HG02938 (cell line): ENCODE measurements around the gene PLAC9.

Experiments used
- ATAC-seq: cut with Tn5 transposase; IDR thresholded peaks from one replicate; pipeline ENCODE4 v1.9.1; 2021; ENCODE audit warnings: mild to moderate bottlenecking, moderate library complexity; ENCODE audit not compliant: unreplicated experiment

PLAC9 gene

DNA sequence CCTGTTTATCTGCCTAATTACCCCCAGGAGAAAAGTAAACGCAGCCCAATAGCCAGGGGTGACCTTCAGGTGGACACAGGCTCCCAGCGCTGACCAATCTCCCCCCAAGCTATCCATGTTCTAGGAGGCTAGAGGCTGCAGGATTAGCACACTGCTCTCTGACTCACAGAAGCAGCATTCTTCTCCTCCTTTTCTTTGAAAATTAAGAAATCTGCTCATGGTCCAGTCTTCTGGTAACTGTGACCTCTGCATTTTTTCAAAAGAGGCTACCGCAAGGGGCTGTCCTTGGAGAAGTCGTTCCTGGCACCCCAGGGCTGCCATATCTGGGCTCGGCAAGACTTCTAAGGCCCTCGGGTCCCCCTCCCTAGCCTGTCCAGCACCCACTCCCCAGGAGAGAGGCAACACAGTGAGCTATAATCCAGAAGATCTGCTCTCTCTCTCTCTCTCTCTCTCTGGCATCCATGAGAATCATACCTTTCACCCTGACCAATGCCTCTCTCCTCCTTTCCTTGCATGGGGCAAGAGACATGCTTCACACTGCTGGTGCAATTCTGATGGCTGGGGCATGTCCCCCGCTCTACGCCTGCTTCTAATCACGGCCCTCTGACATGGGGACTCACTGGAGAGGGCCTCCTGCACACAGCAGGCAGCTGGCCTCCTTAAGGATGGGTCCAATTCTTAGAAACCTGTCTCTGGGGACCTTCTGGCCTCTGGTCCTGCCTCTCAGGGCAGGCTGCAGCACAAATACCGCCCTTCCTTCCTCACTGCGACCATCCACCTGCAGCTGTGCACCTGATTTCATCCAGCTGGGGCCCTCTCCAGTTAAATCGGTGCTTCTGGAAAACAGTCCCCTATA is 45.5 kb downstream of the PLAC9 start:
- ATAC-seq: no peak

DNA sequence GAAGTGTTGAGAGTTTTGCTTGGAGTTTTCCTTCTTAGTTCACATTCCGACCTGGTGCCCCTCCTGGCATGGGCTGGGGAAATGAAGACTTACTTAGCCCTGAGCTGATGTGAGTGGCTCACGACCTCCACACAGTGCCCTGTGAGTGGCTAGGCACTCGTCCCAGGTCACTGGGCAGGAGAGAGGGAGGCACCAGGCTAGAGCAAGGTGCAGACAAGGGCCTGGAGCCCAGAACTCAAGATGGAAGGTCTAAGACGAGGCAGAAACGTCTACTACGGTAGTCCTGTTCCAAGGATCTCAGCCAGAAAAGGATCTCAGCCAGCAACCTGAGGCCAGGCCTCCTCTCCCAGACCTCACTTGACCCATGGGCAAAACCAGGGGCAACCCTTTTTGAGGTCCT is 50.5 kb downstream of the PLAC9 start:
- no peak for ATAC-seq

DNA sequence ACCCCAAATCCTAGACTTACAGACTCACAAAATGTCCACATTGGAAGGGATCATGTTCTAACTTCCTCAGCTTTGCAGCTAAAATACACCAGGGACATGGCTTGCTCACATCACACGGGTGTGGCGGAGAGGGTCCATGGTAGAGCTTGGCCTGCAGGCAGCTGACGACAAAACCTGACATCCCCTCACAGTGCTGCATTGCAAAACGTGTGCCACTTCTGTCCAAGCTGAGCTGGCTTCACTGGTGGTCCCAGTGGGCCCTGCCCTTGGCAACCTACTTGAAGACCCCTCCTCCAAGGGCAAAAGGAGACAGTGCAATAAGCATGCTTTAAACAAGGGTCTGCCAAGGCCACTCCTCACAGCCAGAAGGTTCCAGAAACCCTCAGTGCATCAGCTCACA is 50.9 kb downstream of the PLAC9 start:
- ATAC-seq: no peak

DNA sequence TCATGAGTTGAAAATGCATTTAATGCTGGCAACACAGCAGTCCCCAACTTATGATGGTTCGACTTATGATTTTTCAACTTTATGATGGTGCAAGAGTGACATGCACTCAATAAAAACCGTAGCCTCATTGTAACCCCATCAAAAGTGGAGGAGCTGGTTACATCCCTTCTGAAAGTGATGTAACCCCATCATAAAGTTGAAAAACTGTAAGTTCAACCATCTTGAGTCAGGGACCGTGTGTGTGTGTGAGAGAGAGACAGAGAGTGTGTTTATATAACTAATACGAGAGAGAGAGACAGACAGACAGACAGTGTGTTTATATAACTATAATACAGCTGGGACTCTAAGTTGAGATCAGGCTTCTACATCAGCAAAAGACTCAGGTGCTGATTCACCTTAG is 51.8 kb downstream of the PLAC9 start:
- no peak for ATAC-seq

DNA sequence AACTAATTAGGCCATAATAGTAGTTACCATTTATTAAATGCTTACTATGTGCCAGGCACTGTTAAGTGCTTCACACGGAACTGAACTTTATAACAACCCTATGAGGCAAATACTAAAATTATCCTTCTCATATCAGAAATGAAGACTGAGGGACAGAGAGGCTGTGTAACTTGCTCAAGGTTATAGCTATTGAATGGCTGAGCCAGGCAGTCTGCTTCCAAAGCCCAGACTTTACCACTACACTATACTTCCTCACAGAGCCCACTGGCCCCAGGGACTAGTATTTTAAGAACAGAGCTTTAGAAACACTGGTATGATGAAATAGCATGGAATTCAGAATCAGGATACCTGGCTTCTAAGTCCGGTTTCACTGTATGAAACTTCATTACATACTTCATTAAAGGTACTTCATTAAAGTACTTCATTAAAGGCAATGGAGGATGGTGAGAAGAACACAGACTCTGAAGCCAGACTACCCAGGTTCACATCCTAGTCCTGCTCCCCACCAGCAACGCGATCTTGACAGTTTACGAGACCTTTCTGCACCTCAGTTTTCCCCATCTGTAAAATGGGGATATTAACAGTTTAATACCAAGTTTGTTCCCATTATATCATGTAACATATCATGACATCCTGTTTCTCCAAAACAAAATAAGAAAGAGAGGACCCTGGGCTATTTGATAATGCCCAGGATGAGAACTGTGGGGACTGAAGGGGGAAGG is 53.2 kb downstream of the PLAC9 start:
- ATAC-seq: no peak

DNA sequence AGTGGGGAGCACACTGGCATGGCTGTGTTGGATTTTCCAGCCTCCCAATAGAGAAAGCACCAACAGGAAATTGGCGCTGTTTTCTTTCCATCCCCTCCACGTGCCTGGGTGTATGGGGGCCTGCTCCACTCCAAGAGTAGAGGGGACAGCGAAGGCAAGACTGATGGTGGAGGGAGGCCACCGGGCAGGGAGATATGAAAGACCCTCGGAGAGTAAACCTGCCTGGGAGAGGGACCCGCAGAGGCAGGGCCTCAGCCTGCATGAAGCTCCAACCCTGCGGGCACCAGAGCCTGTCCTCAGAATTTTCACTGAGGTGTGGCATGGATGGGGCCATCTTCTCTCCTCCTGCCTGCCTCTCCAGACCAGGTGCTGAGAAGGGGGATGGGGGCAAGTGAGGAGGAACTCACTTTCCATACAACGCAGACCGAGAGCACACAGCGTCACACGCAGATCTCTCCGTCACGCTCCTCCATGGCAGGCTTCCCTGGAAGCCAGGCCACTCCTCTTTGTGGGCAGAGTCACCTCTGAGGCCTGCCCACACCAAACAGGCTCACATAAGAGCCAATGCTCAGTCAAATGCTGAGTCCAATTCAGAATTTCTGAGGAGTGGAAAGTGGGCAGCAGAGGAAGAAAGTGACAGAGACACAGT is 54.0 kb downstream of the PLAC9 start:
- no peak for ATAC-seq

DNA sequence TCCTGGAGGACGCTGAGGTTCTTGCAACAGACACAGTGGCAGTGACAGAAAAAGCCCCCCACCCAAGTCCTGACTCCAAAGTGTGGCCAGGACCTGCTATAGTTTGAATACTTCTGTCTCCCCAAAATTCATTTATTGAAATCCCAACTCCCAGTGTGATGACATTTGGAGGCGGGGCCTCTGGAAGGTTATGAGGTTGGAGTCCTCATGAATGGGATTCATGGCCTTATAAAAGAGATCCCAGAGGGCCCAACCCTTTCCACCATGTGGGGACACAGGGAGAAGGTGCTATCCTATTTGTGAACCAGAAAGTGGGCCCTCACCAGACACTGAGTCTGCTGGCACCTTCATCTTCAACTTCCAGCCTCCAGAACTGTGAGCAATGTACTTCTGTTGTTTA is 54.5 kb downstream of the PLAC9 start:
- no peak for ATAC-seq

DNA sequence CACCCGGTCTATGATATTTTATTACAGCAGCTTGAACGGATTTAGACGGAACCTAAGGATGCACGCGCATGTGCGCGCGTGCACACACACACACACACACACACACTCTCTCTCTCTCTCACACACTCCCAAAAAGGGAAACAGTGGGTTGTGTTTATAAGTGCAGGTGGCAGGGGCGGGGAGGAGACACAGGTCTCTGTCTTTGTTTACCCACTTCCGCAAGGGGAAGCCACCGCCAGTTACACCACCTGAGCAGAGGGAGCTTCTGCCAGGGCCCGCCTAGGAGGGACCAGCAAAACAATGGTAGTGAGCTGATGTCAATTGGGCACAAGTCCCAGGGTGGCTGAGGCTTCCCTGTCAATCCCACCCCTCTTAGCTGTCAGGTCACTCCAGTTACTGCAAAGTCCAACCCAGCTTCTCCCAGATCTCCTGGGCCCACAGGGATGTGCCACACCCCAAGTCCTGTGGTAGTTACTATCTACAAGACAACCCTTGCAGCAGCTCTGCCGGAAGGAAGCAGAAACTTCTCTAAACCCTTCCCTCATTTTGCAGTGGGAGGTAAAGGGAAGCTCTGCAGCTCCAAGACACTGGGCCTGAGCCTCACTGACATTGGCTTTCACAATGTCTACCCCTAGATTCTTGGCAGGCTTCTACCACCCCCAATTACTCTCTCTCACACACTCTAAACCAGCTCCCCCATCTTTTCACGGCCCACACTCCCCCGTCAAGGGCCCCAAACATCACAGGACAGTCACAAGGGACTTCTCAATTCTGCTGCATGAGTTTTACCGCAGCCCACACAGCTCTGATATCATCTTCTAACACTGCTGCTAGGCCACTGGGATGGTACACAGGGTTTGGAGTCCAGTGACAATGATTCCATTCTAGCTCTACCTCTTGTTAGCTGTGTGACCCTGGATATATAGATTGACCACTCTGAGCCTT is 55.2 kb downstream of the PLAC9 start:
- ATAC-seq: peak; percentile 75

DNA sequence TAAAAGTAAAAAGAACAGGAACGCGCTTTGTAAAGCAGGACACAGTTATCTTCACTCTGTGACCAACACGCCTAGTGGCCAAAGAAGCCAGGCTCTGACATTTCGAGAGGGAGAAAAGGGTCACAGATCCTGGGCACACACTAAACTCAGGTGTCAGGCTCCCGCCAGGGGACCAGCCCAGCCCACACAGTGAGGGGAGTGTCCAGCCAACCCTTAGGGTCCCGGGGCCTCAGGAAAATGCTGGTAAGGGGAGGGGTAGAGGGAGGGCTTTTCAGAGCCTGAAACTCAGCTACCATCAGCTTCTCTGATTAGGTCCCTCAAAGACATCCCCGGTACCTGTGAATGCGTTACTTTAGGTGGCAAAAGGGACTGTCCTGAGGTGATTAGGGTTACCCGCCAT is 56.2 kb downstream of the PLAC9 start:
- no peak for ATAC-seq

DNA sequence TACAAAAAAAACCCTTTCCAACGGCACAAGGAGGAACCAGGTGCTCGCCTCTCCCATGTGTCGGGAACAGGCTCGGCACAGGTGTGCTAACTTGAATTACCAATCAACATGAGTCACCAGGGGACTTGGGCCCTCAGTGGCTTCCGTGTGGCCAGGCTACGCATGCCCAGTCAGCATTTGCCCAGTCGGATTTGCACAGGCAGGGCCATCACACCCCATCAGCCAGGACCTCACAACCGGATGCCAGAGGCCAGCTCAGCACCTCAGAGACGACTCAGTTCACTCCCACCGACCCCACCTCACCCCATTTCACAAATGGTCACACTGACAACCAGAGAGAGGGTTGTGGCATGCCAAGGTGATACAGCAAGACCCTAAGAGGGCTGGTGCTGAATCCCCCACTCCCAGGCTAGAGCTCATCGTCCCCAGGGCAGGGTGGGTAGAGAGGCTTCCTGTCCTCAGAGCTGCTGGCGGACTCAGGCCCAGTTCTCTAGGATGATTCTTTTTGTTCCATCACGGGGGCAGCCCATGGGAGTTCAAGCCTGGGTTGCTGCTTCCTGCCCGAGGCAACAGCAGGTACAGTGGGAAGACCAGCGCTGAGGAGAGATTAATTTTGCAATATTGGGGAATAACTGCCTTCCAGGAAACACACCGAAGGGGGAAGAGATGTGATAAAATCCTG is 59.2 kb downstream of the PLAC9 start:
- no peak for ATAC-seq

DNA sequence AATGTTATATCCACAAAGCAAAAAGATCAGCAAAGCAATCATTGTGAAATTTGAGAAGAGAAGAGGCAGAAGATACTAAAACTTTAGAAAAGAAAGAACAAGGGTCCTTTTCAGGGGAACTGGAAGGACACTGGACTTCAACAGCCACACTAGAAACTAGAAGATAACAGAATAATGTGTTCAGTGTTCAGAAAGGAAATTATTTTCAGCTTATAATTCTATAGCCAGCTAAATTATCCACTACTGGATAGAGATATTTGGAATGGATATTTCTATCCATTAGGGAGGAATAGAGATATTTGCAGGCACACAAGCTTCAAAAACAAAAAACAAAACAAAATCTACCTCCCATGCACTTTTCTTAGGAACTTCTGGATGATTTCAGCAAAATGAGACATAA is 60.0 kb downstream of the PLAC9 start:
- ATAC-seq: no peak

DNA sequence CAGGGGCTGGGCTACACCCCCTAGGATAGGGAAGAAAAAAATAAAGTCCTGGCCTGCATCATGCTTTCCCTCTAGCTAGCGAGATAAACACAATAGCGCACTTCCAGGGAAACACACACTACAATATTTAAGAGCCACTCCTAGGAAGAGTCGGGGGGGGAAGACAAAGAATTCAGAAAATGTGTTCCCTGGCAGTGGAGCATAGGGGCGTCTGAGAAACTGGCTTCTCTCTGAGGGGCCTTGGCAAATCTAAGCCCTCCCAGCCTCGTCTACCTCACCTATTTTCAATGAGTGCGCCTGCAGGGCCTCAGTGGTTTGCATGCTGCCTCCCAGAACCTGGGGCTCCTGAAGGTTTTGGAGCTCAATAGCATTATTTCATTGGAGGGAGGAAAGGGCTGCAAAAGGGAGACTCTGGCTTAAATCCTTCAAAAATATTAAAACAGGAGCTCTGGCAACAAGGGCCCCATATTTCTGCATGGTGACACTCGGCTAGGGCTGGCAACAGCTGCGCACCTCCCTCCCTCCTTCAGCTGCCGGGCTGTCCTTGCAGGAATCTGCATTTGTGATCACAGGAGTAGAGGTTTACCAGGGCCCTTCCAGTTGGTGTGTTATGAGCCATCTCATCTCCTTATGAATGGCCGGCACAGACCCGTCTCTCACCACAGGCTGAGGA is 62.0 kb downstream of the PLAC9 start:
- no peak for ATAC-seq
